GM23338 (cell line): ENCODE data around the gene TDO2. TPM values are rescaled to one million over a fixed set of nuclear protein-coding genes. Genes with fewer than 3 reads are reported as not detected.

ENCODE experiments used
- ATAC-seq: fragments of 200-7000 bp; cut with Tn5 transposase; 3 replicates; pipeline ENCODE4 v1.9.1; 2020
- DNase-seq: peaks from one replicate; pipeline ENCODE4 v3.0.0-alpha.2; 2015; ENCODE audit warnings: low spot score
- H2AFZ ChIP-seq: fragments of 200-600 bp; sonication (generic); 2 replicates; pipeline ENCODE4 v1.8.0; 2016; ENCODE audit warnings: antibody characterized with exemption, mild to moderate bottlenecking, moderate library complexity
- H3F3A ChIP-seq: fragments of 200-600 bp; sonication (generic); replicated peaks from 2 replicates; pipeline ENCODE4 v1.8.0; 2017; ENCODE audit warnings: antibody characterized with exemption, mixed run types, low read depth
- H3K27ac ChIP-seq: fragments of 200-600 bp; sonication (generic); 2 replicates; pipeline ENCODE4 v1.6.1; 2016; ENCODE audit warnings: low read depth
- H3K27me3 ChIP-seq: fragments of 200-600 bp; sonication (generic); 2 replicates; pipeline ENCODE4 v1.8.0; 2016; ENCODE audit warnings: mild to moderate bottlenecking, mixed run types, moderate library complexity; ENCODE audit not compliant: insufficient read depth
- H3K36me3 ChIP-seq: fragments of 200-600 bp; sonication (generic); 2 replicates; pipeline ENCODE4 v1.8.0; 2016; ENCODE audit warnings: mild to moderate bottlenecking; ENCODE audit not compliant: insufficient read depth
- H3K4me1 ChIP-seq: fragments of 200-600 bp; sonication (generic); 2 replicates; pipeline ENCODE4 v1.8.0; 2016; ENCODE audit warnings: mild to moderate bottlenecking, moderate library complexity; ENCODE audit not compliant: insufficient read depth
- H3K4me2 ChIP-seq: fragments of 200-600 bp; sonication (generic); 2 replicates; pipeline ENCODE4 v1.7.1; 2017; ENCODE audit warnings: mixed run types
- H3K4me3 ChIP-seq: fragments of 200-600 bp; sonication (generic); 2 replicates; pipeline ENCODE4 v1.6.1; 2016; ENCODE audit warnings: mixed run types
- H3K79me2 ChIP-seq: fragments of 200-600 bp; sonication (generic); replicated peaks from 2 replicates; pipeline ENCODE4 v1.8.0; 2017; ENCODE audit warnings: mild to moderate bottlenecking; ENCODE audit not compliant: insufficient read depth
- H3K9me2 ChIP-seq: fragments of 200-600 bp; sonication (generic); 2 replicates; pipeline ENCODE4 v1.8.0; 2017; ENCODE audit not compliant: insufficient read depth
- H4K20me1 ChIP-seq: fragments of 200-600 bp; sonication (generic); replicated peaks from 2 replicates; pipeline ENCODE4 v1.8.0; 2017; ENCODE audit warnings: mild to moderate bottlenecking; ENCODE audit not compliant: insufficient read depth
- H3K27ac Mint-ChIP-seq: 2 replicates; pipeline ENCODE4 v1.8.0; 2020; ENCODE audit warnings: inconsistent platforms, mild to moderate bottlenecking, moderate library complexity, mixed read lengths
- H3K27me3 Mint-ChIP-seq: 3 replicates; pipeline ENCODE4 v1.8.0; 2022; ENCODE audit warnings: low read depth, mild to moderate bottlenecking, moderate library complexity, mixed read lengths, inconsistent platforms; ENCODE audit not compliant: insufficient read depth, poor library complexity
- H3K36me3 Mint-ChIP-seq: 3 replicates; pipeline ENCODE4 v1.8.0; 2021; ENCODE audit warnings: low read depth, mild to moderate bottlenecking, inconsistent platforms, moderate library complexity, mixed read lengths
- H3K4me1 Mint-ChIP-seq: 3 replicates; pipeline ENCODE4 v1.8.0; 2020; ENCODE audit warnings: mild to moderate bottlenecking, inconsistent platforms, mixed read lengths
- H3K4me3 Mint-ChIP-seq: 3 replicates; pipeline ENCODE4 v1.8.0; 2021; ENCODE audit warnings: moderate library complexity, mild to moderate bottlenecking, inconsistent platforms, mixed read lengths
- H3K9me3 Mint-ChIP-seq: 3 replicates; pipeline ENCODE4 v1.8.0; 2020; ENCODE audit warnings: moderate library complexity, mild to moderate bottlenecking, inconsistent platforms, mixed read lengths
- CREB1 ChIP-seq: fragments of 250-450 bp; sonication (Bioruptor Pico); IDR thresholded peaks from 2 replicates; pipeline ENCODE4 v1.5.0; 2020; ENCODE audit warnings: low read depth, mild to moderate bottlenecking, moderate library complexity
- EZH2 ChIP-seq: fragments of 200-600 bp; sonication (generic); IDR thresholded peaks from one replicate; pipeline ENCODE4 v1.8.0; 2017; ENCODE audit warnings: antibody characterized with exemption, mild to moderate bottlenecking, low read depth; ENCODE audit not compliant: unreplicated experiment
- EZH2phosphoT487 ChIP-seq: fragments of 200-600 bp; sonication (generic); IDR thresholded peaks from one replicate; pipeline ENCODE4 v1.8.1; 2018; ENCODE audit warnings: antibody characterized with exemption; ENCODE audit not compliant: unreplicated experiment
- JUNB ChIP-seq: IDR thresholded peaks from one replicate; pipeline ENCODE4 v1.6.1; 2016; ENCODE audit warnings: antibody characterized with exemption; ENCODE audit not compliant: unreplicated experiment
- NANOG ChIP-seq: IDR thresholded peaks from 2 replicates; pipeline ENCODE4 v1.6.1; 2016; ENCODE audit warnings: antibody characterized with exemption, borderline replicate concordance
- POLR2AphosphoS5 ChIP-seq: IDR thresholded peaks from 2 replicates; pipeline ENCODE4 v1.6.1; 2016; ENCODE audit warnings: antibody characterized with exemption, low read depth
- STAT1 ChIP-seq: IDR thresholded peaks from one replicate; pipeline ENCODE4 v1.6.1; 2016; ENCODE audit warnings: antibody characterized with exemption; ENCODE audit not compliant: unreplicated experiment
- ZNF114 ChIP-seq: fragments of 250-450 bp; sonication (Bioruptor Pico); IDR thresholded peaks from 2 replicates; pipeline ENCODE4 v1.5.0; 2020; ENCODE audit warnings: mild to moderate bottlenecking, moderate library complexity
- ZNF331 ChIP-seq: fragments of 250-450 bp; sonication (Bioruptor Pico); IDR thresholded peaks from 2 replicates; pipeline ENCODE4 v1.5.0; 2020; ENCODE audit warnings: low read depth, mild to moderate bottlenecking, moderate library complexity
- polyA plus RNA-seq: library from polyadenylated mRNA; unstranded; fragments of >200 nt; fragmentation: Nextera tagmentation; extraction: Ambion mirVana; gene quantifications from 2 replicates; pipeline ENCODE4 v1.2.1, GENCODE V29; 2016
- total RNA-seq: library from RNA; depleted of rRNA; stranded (reverse); fragments of >200 nt; shearing (Covaris generic); gene quantifications from 2 replicates; pipeline ENCODE4 v1.2.3, GENCODE V29; 2014
- TF ChIP-seq, protein P1 (sequence below): fragments of 250-450 bp; sonication (Bioruptor Pico); IDR thresholded peaks from 2 replicates; pipeline ENCODE4 v1.5.0; 2020; ENCODE audit warnings: mild to moderate bottlenecking, moderate library complexity
- TF ChIP-seq, protein P2 (sequence below), 2 experiments: fragments of 200-600 bp in 1 of 2; sonication (generic) in 1 of 2; conservative IDR thresholded peaks; 2 replicates each; pipeline versions ENCODE4 v1.5.1 to v1.6.1; 2016 to 2017; ENCODE audit warnings: antibody characterized with exemption in 2 of 2, low read depth in 2 of 2, mild to moderate bottlenecking in 2 of 2, moderate library complexity in 1 of 2
- TF ChIP-seq, protein P3 (sequence below): IDR thresholded peaks from one replicate; pipeline ENCODE4 v1.6.1; 2018; ENCODE audit warnings: antibody characterized with exemption; ENCODE audit not compliant: unreplicated experiment
- TF ChIP-seq, protein P4 (sequence below): IDR thresholded peaks from 2 replicates; pipeline ENCODE4 v1.6.1; 2016; ENCODE audit warnings: antibody characterized with exemption

The TDO2 gene
- total and polyA plus RNA-seq, 2 experiments from 2014 or later = 0.10 TPM; not detected in 1

DNA sequence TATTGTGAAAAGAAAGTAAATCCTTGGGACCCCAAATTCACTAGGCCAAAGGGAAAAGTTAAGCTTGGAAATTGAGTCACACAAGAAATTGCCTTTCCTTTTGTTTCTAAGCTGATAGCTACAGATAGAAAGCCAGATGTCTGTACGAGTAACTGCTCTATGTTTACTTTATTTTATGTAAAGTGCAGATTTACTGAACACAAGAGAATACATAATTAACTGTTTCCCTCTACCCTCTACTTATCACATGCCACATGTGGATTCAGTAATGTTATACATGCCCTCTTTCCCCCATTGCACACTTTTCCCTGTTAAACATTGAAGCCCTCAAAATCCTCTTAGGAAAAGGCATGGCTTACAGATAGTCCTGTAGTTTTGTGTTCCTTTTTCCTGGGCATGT lies 16.5 kb upstream of the TDO2 start:
- Histone ChIP-seq H4K20me1 (no peaks in the 10 kb centered on the region), H3K4me2 (no peak overlapping the region), H3K36me3 (no peaks in the 10 kb centered on the region), H3K9me2 (no peaks in the 10 kb centered on the region; the same call in 1 of the 2 replicates), H3F3A (no peaks in the 10 kb centered on the region), H3K4me1 (no peaks in the 10 kb centered on the region), H3K27ac (no peak overlapping the region), H3K4me3 (no peak overlapping the region), H3K27me3 (no peaks in the 10 kb centered on the region), H3K79me2 (no peaks in the 10 kb centered on the region), H2AFZ (no peak overlapping the region)
- ATAC-seq = no peak
- DNase-seq = no peak
- Mint-ChIP-seq H3K9me3 (peaks cover 37% of the 10 kb centered on the region), H3K36me3 (peaks cover 34% of the 10 kb centered on the region), H3K4me3 (no peak overlapping the region), H3K27ac (no peak overlapping the region), H3K27me3 (no peaks in the 10 kb centered on the region), H3K4me1 (peaks cover 3% of the 10 kb centered on the region; the same call in 2 of the 3 replicates)
- TF ChIP-seq STAT1 (no peak), NANOG (no peak), EZH2 (no peak), CREB1 (no peak), JUNB (no peak), ZNF331 (CRISPR knock-in tag) (no peak), EZH2phosphoT487 (no peak), POLR2AphosphoS5 (no peak), ZNF114 (CRISPR knock-in tag) (no peak)
- TF ChIP-seq, protein P1, sequence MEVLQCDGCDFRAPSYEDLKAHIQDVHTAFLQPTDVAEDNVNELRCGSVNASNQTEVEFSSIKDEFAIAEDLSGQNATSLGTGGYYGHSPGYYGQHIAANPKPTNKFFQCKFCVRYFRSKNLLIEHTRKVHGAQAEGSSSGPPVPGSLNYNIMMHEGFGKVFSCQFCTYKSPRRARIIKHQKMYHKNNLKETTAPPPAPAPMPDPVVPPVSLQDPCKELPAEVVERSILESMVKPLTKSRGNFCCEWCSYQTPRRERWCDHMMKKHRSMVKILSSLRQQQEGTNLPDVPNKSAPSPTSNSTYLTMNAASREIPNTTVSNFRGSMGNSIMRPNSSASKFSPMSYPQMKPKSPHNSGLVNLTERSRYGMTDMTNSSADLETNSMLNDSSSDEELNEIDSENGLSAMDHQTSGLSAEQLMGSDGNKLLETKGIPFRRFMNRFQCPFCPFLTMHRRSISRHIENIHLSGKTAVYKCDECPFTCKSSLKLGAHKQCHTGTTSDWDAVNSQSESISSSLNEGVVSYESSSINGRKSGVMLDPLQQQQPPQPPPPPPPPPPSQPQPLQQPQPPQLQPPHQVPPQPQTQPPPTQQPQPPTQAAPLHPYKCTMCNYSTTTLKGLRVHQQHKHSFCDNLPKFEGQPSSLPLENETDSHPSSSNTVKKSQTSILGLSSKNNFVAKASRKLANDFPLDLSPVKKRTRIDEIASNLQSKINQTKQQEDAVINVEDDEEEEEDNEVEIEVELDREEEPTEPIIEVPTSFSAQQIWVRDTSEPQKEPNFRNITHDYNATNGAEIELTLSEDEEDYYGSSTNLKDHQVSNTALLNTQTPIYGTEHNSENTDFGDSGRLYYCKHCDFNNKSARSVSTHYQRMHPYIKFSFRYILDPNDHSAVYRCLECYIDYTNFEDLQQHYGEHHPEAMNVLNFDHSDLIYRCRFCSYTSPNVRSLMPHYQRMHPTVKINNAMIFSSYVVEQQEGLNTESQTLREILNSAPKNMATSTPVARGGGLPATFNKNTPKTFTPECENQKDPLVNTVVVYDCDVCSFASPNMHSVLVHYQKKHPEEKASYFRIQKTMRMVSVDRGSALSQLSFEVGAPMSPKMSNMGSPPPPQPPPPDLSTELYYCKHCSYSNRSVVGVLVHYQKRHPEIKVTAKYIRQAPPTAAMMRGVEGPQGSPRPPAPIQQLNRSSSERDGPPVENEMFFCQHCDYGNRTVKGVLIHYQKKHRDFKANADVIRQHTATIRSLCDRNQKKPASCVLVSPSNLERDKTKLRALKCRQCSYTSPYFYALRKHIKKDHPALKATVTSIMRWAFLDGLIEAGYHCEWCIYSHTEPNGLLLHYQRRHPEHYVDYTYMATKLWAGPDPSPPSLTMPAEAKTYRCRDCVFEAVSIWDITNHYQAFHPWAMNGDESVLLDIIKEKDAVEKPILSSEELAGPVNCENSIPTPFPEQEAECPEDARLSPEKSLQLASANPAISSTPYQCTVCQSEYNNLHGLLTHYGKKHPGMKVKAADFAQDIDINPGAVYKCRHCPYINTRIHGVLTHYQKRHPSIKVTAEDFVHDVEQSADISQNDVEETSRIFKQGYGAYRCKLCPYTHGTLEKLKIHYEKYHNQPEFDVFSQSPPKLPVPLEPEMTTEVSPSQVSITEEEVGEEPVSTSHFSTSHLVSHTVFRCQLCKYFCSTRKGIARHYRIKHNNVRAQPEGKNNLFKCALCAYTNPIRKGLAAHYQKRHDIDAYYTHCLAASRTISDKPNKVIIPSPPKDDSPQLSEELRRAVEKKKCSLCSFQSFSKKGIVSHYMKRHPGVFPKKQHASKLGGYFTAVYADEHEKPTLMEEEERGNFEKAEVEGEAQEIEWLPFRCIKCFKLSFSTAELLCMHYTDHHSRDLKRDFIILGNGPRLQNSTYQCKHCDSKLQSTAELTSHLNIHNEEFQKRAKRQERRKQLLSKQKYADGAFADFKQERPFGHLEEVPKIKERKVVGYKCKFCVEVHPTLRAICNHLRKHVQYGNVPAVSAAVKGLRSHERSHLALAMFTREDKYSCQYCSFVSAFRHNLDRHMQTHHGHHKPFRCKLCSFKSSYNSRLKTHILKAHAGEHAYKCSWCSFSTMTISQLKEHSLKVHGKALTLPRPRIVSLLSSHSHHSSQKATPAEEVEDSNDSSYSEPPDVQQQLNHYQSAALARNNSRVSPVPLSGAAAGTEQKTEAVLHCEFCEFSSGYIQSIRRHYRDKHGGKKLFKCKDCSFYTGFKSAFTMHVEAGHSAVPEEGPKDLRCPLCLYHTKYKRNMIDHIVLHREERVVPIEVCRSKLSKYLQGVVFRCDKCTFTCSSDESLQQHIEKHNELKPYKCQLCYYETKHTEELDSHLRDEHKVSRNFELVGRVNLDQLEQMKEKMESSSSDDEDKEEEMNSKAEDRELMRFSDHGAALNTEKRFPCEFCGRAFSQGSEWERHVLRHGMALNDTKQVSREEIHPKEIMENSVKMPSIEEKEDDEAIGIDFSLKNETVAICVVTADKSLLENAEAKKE = no peak
- TF ChIP-seq, protein P2, sequence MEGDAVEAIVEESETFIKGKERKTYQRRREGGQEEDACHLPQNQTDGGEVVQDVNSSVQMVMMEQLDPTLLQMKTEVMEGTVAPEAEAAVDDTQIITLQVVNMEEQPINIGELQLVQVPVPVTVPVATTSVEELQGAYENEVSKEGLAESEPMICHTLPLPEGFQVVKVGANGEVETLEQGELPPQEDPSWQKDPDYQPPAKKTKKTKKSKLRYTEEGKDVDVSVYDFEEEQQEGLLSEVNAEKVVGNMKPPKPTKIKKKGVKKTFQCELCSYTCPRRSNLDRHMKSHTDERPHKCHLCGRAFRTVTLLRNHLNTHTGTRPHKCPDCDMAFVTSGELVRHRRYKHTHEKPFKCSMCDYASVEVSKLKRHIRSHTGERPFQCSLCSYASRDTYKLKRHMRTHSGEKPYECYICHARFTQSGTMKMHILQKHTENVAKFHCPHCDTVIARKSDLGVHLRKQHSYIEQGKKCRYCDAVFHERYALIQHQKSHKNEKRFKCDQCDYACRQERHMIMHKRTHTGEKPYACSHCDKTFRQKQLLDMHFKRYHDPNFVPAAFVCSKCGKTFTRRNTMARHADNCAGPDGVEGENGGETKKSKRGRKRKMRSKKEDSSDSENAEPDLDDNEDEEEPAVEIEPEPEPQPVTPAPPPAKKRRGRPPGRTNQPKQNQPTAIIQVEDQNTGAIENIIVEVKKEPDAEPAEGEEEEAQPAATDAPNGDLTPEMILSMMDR (conservative IDR thresholded peaks at IDR 0.05; ENCODE audit: low read depth in 2 of 2) = no peak
- TF ChIP-seq, protein P3, sequence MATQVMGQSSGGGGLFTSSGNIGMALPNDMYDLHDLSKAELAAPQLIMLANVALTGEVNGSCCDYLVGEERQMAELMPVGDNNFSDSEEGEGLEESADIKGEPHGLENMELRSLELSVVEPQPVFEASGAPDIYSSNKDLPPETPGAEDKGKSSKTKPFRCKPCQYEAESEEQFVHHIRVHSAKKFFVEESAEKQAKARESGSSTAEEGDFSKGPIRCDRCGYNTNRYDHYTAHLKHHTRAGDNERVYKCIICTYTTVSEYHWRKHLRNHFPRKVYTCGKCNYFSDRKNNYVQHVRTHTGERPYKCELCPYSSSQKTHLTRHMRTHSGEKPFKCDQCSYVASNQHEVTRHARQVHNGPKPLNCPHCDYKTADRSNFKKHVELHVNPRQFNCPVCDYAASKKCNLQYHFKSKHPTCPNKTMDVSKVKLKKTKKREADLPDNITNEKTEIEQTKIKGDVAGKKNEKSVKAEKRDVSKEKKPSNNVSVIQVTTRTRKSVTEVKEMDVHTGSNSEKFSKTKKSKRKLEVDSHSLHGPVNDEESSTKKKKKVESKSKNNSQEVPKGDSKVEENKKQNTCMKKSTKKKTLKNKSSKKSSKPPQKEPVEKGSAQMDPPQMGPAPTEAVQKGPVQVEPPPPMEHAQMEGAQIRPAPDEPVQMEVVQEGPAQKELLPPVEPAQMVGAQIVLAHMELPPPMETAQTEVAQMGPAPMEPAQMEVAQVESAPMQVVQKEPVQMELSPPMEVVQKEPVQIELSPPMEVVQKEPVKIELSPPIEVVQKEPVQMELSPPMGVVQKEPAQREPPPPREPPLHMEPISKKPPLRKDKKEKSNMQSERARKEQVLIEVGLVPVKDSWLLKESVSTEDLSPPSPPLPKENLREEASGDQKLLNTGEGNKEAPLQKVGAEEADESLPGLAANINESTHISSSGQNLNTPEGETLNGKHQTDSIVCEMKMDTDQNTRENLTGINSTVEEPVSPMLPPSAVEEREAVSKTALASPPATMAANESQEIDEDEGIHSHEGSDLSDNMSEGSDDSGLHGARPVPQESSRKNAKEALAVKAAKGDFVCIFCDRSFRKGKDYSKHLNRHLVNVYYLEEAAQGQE = no peak
- TF ChIP-seq, protein P4, sequence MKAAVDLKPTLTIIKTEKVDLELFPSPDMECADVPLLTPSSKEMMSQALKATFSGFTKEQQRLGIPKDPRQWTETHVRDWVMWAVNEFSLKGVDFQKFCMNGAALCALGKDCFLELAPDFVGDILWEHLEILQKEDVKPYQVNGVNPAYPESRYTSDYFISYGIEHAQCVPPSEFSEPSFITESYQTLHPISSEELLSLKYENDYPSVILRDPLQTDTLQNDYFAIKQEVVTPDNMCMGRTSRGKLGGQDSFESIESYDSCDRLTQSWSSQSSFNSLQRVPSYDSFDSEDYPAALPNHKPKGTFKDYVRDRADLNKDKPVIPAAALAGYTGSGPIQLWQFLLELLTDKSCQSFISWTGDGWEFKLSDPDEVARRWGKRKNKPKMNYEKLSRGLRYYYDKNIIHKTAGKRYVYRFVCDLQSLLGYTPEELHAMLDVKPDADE = no peak
